H1 (cell line): ENCODE measurements around the gene OR2T11. TPM values are rescaled to one million over a fixed set of nuclear protein-coding genes. Genes with fewer than 3 reads are reported as not detected.

Experiments
- CTCF ChIA-PET: fragments of 300-600 bp; sonication (Branson Sonifier 250); formaldehyde crosslinking; loops from one replicate; lab custom pipeline; 2021; ENCODE audit not compliant: partially characterized antibody; lab: Charles Lee
- POLR2A ChIA-PET: fragments of 300-600 bp; sonication (Branson Sonifier 250); formaldehyde crosslinking; loops from one replicate; lab custom pipeline; 2021; ENCODE audit warnings: inconsistent platforms; ENCODE audit not compliant: partially characterized antibody; lab: Charles Lee
- DNase-seq, 2 experiments: peaks; one replicate each; pipeline versions ENCODE4 v3.0.0 to v3.0.0-alpha.2; 2010 to 2022; ENCODE audit warnings: low spot score in 2 of 2, low read depth in 1 of 2, mixed read lengths in 1 of 2
- FAIRE-seq: peaks from 2 replicates; lab custom pipeline; 2011; peaks lifted over from hg19 to GRCh38; lab: Jason Lieb, UNC
- H2AFZ ChIP-seq: 2 replicates; pipeline ENCODE4 v1.8.1; 2012; ENCODE audit warnings: low read length, inconsistent platforms
- H2AK5ac ChIP-seq: 2 replicates; pipeline ENCODE4 v1.6.1; 2013; ENCODE audit warnings: low read depth, low read length
- H2BK120ac ChIP-seq: replicated peaks from 2 replicates; pipeline ENCODE3; 2013; ENCODE audit warnings: low read depth, low read length, inconsistent platforms
- H2BK12ac ChIP-seq: 2 replicates; pipeline ENCODE4 v1.6.1; 2013; ENCODE audit warnings: low read depth, low read length
- H2BK15ac ChIP-seq: 2 replicates; pipeline ENCODE4 v1.6.1; 2013; ENCODE audit warnings: low read length
- H2BK20ac ChIP-seq: 2 replicates; pipeline ENCODE4 v1.6.1; 2013; ENCODE audit warnings: low read length
- H2BK5ac ChIP-seq: 2 replicates; pipeline ENCODE4 v1.6.1; 2013; ENCODE audit warnings: low read depth, low read length
- H3K14ac ChIP-seq: 2 replicates; pipeline ENCODE4 v1.6.1; 2013; ENCODE audit warnings: inconsistent platforms; ENCODE audit not compliant: insufficient read length
- H3K18ac ChIP-seq: 2 replicates; pipeline ENCODE4 v1.6.1; 2013; ENCODE audit warnings: low read length; ENCODE audit errors: extremely low read depth
- H3K23ac ChIP-seq: 2 replicates; pipeline ENCODE4 v1.6.1; 2013; ENCODE audit warnings: inconsistent platforms; ENCODE audit not compliant: insufficient read length
- H3K23me2 ChIP-seq: 2 replicates; pipeline ENCODE4 v1.6.1; 2013; ENCODE audit warnings: low read depth, low read length
- H3K27ac ChIP-seq: 2 replicates; pipeline ENCODE4 v1.6.1; 2011; ENCODE audit warnings: low read depth, low read length, inconsistent platforms
- H3K27me3 ChIP-seq, 4 experiments: replicated peaks in 1 of 4; 1 replicate in 1 of 4; 2 replicates in 3 of 4; pipeline versions ENCODE4 v1.6.1 to v1.8.1; 2011 to 2013; ENCODE audit warnings: low read length in 3 of 4, mild to moderate bottlenecking in 3 of 4, inconsistent platforms in 2 of 4, mixed read lengths in 2 of 4, moderate library complexity in 1 of 4; ENCODE audit not compliant: control insufficient read depth in 3 of 4, insufficient read depth in 3 of 4; ENCODE audit errors: extremely low read depth in 1 of 4
- H3K36me3 ChIP-seq, 4 experiments: 2 replicates each; pipeline versions ENCODE4 v1.6.1 to v1.8.1; 2011 to 2013; ENCODE audit warnings: mild to moderate bottlenecking in 4 of 4, low read length in 3 of 4, moderate library complexity in 2 of 4, control low read depth in 1 of 4, inconsistent platforms in 1 of 4; ENCODE audit not compliant: insufficient read depth in 4 of 4, control insufficient read depth in 2 of 4
- H3K4ac ChIP-seq: replicated peaks from 2 replicates; pipeline ENCODE3; 2013; ENCODE audit warnings: low read length, low read depth, mixed read lengths, inconsistent platforms; ENCODE audit not compliant: insufficient read length
- H3K4me1 ChIP-seq, 4 experiments: replicated peaks in 1 of 4; 1 replicate in 1 of 4; 2 replicates in 3 of 4; pipeline versions ENCODE4 v1.6.1 to v1.8.1; 2011 to 2013; ENCODE audit warnings: low read length in 3 of 4, inconsistent platforms in 2 of 4, mixed read lengths in 1 of 4; ENCODE audit not compliant: insufficient read depth in 4 of 4, control insufficient read depth in 3 of 4
- H3K4me2 ChIP-seq, 2 experiments: 2 replicates each; pipeline versions ENCODE4 v1.6.1 to v1.8.1; 2011 to 2013; ENCODE audit warnings: low read depth in 2 of 2, low read length in 2 of 2, control low read depth in 1 of 2, inconsistent platforms in 1 of 2, mild to moderate bottlenecking in 1 of 2; ENCODE audit not compliant: insufficient read depth in 1 of 2
- H3K4me3 ChIP-seq, 4 experiments: fragments of 200-600, 300-600 bp in 1 of 4; sonication (generic), shearing (Covaris generic), sonication (Bioruptor Twin) in 1 of 4; 2 replicates each; pipeline versions ENCODE4 v1.5.1 to v1.8.1; 2011 to 2016; ENCODE audit warnings: low read length in 4 of 4, low read depth in 3 of 4, control low read depth in 2 of 4, inconsistent platforms in 2 of 4, mild to moderate bottlenecking in 2 of 4, mixed read lengths in 1 of 4, moderate library complexity in 1 of 4; ENCODE audit not compliant: insufficient read depth in 2 of 4; ENCODE audit errors: extremely low read depth in 1 of 4
- H3K56ac ChIP-seq: replicated peaks from 2 replicates; pipeline ENCODE3; 2013; ENCODE audit warnings: low read depth, mild to moderate bottlenecking, mixed read lengths, low read length, inconsistent platforms; ENCODE audit not compliant: insufficient read length
- H3K79me1 ChIP-seq: 2 replicates; pipeline ENCODE4 v1.6.1; 2013; ENCODE audit warnings: low read depth, low read length, control low read depth
- H3K79me2 ChIP-seq, 2 experiments: 2 replicates each; pipeline versions ENCODE4 v1.6.1 to v1.8.1; 2012 to 2013; ENCODE audit warnings: low read length in 2 of 2, mild to moderate bottlenecking in 2 of 2, inconsistent platforms in 1 of 2; ENCODE audit not compliant: insufficient read depth in 2 of 2, control insufficient read depth in 1 of 2
- H3K9ac ChIP-seq, 4 experiments: replicated peaks in 1 of 4; 1 replicate in 1 of 4; 2 replicates in 3 of 4; pipeline versions ENCODE4 v1.6.1 to v1.8.1; 2011 to 2013; ENCODE audit warnings: low read depth in 3 of 4, low read length in 3 of 4, control low read depth in 2 of 4, mild to moderate bottlenecking in 2 of 4, moderate library complexity in 2 of 4, inconsistent platforms in 1 of 4; ENCODE audit errors: extremely low read depth in 1 of 4
- H3K9me3 ChIP-seq, 2 experiments: 2 replicates each; pipeline versions ENCODE4 v1.6.1 to v1.8.1; 2012 to 2013; ENCODE audit warnings: mild to moderate bottlenecking in 2 of 2, moderate library complexity in 2 of 2, control low read depth in 1 of 2, inconsistent platforms in 1 of 2, low read depth in 1 of 2, low read length in 1 of 2, mixed read lengths in 1 of 2; ENCODE audit not compliant: insufficient read depth in 2 of 2
- H4K20me1 ChIP-seq, 2 experiments: replicated peaks in 1 of 2; 2 replicates each; pipeline versions ENCODE3 to v1.8.1; 2011 to 2013; ENCODE audit warnings: inconsistent platforms in 2 of 2, low read length in 2 of 2, mild to moderate bottlenecking in 1 of 2; ENCODE audit not compliant: insufficient read depth in 2 of 2, control insufficient read depth in 1 of 2
- H4K5ac ChIP-seq: 2 replicates; pipeline ENCODE4 v1.6.1; 2013; ENCODE audit warnings: low read length, low read depth, mixed read lengths, inconsistent platforms; ENCODE audit not compliant: insufficient read length
- H4K8ac ChIP-seq: 2 replicates; pipeline ENCODE4 v1.8.0; 2013; ENCODE audit warnings: mild to moderate bottlenecking, moderate library complexity, low read length, inconsistent platforms; ENCODE audit not compliant: insufficient read depth; ENCODE audit errors: extremely low read depth
- H4K91ac ChIP-seq: replicated peaks from 2 replicates; pipeline ENCODE3; 2013; ENCODE audit warnings: low read length, mixed read lengths, inconsistent platforms; ENCODE audit not compliant: insufficient read length
- ATF2 ChIP-seq: IDR thresholded peaks from 2 replicates; pipeline ENCODE4 v1.6.1; 2012; ENCODE audit warnings: low read length, inconsistent platforms
- BRCA1 ChIP-seq: IDR thresholded peaks from 2 replicates; pipeline ENCODE4 v1.6.1; 2012; ENCODE audit warnings: low read depth, low read length, improper control_type of control experiment
- CTCF ChIP-seq, 3 experiments: IDR thresholded peaks; 1 replicate in 2 of 3; 2 replicates in 1 of 3; pipeline versions ENCODE4 v1.5.1 to v1.6.1; 2011; ENCODE audit warnings: low read length in 3 of 3, mild to moderate bottlenecking in 3 of 3, inconsistent platforms in 2 of 3, low read depth in 1 of 3, moderate library complexity in 1 of 3; ENCODE audit not compliant: insufficient read depth in 1 of 3; ENCODE audit errors: control extremely low read depth in 1 of 3
- JUND ChIP-seq: IDR thresholded peaks from 2 replicates; pipeline ENCODE4 v1.6.1; 2011; ENCODE audit warnings: mild to moderate bottlenecking, improper control_type of control experiment, low read length
- NRF1 ChIP-seq: IDR thresholded peaks from 2 replicates; pipeline ENCODE4 v1.6.1; 2011; ENCODE audit warnings: mild to moderate bottlenecking, low read depth, low read length, improper control_type of control experiment
- SIX5 ChIP-seq: IDR thresholded peaks from 2 replicates; pipeline ENCODE4 v1.6.1; 2011; ENCODE audit warnings: mild to moderate bottlenecking, low read depth, low read length
- SP4 ChIP-seq: IDR thresholded peaks from 2 replicates; pipeline ENCODE4 v1.6.1; 2012; ENCODE audit warnings: low read length, inconsistent platforms
- YY1 ChIP-seq: IDR thresholded peaks from 2 replicates; pipeline ENCODE4 v1.6.1; 2011; ENCODE audit warnings: low read depth, mild to moderate bottlenecking, low read length
- WGBS, 2 experiments: shearing (Covaris generic) in 1 of 2; methylation state at CpG; one replicate each; pipeline versions ENCODE4 v1.1.6 to v1.1.7; 2013 to 2015; ENCODE audit warnings: low lambda C conversion rate in 2 of 2, mixed read lengths in 2 of 2, inconsistent platforms in 1 of 2, low coverage in 1 of 2, missing lambda C conversion rate in 1 of 2; ENCODE audit not compliant: insufficient replicate concordance in 2 of 2, insufficient coverage in 1 of 2, insufficient read length in 1 of 2; ENCODE audit errors: extremely low coverage in 1 of 2, missing lambda C conversion rate in 1 of 2; 5-methylcytosine and 5-hydroxymethylcytosine counted together
- polyA plus RNA-seq, 7 experiments: library from polyadenylated mRNA; depleted of rRNA in 3 of 7; stranded (reverse) in 5 of 7; unstranded in 2 of 7; fragments of >200 nt in 5 of 7; fragments of 200-250 nt in 2 of 7; gene quantifications; 1 replicate in 5 of 7; 2 replicates in 1 of 7; 4 replicates in 1 of 7; pipeline versions ENCODE4 v1.2.1 to v1.2.3, GENCODE V29; 2011 to 2013; ENCODE audit warnings: missing spikeins in 2 of 7, mixed read lengths in 2 of 7
- total RNA-seq: library from RNA; stranded (reverse); fragmentation: NEBNext Ultra II Directional; extraction: Animal tissue kit (Norgen Biotek cat#: 25700); gene quantifications from 2 replicates; pipeline ENCODE4 v1.2.1, GENCODE V29; 2021

Gene OR2T11
- total and polyA plus RNA-seq, 2 of the 8 experiments (the other 6 are each of a cell fraction or from before 2014, with no cell fraction given), result not detected

GRCh38 chr1:248611883-248612414 is 22.9 kb downstream of the OR2T11 start:
- no peak overlapping the region for H4K5ac ChIP-seq
- no peak overlapping the region for H2BK5ac ChIP-seq
- H4K8ac ChIP-seq, result no peak overlapping the region
- POLR2A ChIA-PET, result no interaction called here
- H3K4me3 ChIP-seq, result no peak overlapping the region
- no peak overlapping the region for H4K91ac ChIP-seq
- no peak for DNase-seq
- H2AFZ ChIP-seq, result no peak overlapping the region
- H2BK12ac ChIP-seq, result no peak overlapping the region
- H3K23ac ChIP-seq, result no peak overlapping the region
- no peaks in the 10 kb centered on the region for H3K79me1 ChIP-seq
- no peak overlapping the region for H2BK15ac ChIP-seq
- no peak overlapping the region for H2BK20ac ChIP-seq
- FAIRE-seq, result no peak
- H3K18ac ChIP-seq, result no peak overlapping the region
- H3K36me3 ChIP-seq, result no peaks in the 10 kb centered on the region
- no peak overlapping the region for H3K4ac ChIP-seq
- CTCF ChIA-PET, result no interaction called here
- H3K4me2 ChIP-seq, result no peak overlapping the region
- no peak overlapping the region for H2BK120ac ChIP-seq
- H3K27me3 ChIP-seq, result peaks cover 0 to 1% (median 0%) of the 10 kb centered on the region in 4 experiments; a peak in 1 of 7 replicates
- H3K56ac ChIP-seq, result no peak overlapping the region
- no peak overlapping the region for H3K9ac ChIP-seq
- H3K14ac ChIP-seq, result no peak overlapping the region
- H3K79me2 ChIP-seq, result no peaks in the 10 kb centered on the region
- peaks cover 49 to 52% of the 10 kb centered on the region in 2 experiments for H3K9me3 ChIP-seq
- no peaks in the 10 kb centered on the region for H4K20me1 ChIP-seq
- no peaks in the 10 kb centered on the region for H3K23me2 ChIP-seq
- no peak overlapping the region for H2AK5ac ChIP-seq
- H3K27ac ChIP-seq, result no peak overlapping the region
- TF ChIP-seq ATF2 (no peak), YY1 (no peak), BRCA1 (no peak), JUND (no peak), NRF1 (no peak), SIX5 (no peak), CTCF (IDR thresholded peaks at IDR 0.05; ENCODE audit: control extremely low read depth in 1 of 3, insufficient read depth in 1 of 3, low read depth in 1 of 3, low read length in 3 of 3) (no peak), SP4 (no peak)
- TF ChIP-seq, all 59 proteins: peak for 0
- 86% methylated on average over 4 of the region's 4 CpGs; no CpG with 5 or more reads in 1 of the 2 experiments for WGBS, 2 experiments
- H3K4me1 ChIP-seq, result no peaks in the 10 kb centered on the region
